Measurements from ENCODE around the gene SLBP.

The SLBP gene

GRCh38 chr4:1753294-1753696, 41.2 kb upstream of the SLBP start:
- Mint-ChIP-seq H3K9me3 (no peaks in the 10 kb centered on the region), H3K27me3 (no peaks in the 10 kb centered on the region), H3K27ac (no peak overlapping the region), H3K4me3 (no peak overlapping the region), H3K4me1 (peaks cover 12% of the 10 kb centered on the region), H3K36me3 (no peaks in the 10 kb centered on the region)
- CTCF ChIA-PET: interaction anchor here (1.2 to 2.8 kb wide), 2 partner anchors 57 to 145 kb away, joined by 5 to 25 read pairs; no protein-coding TSS in a partner anchor
- DNase-seq: no peak

- H3K4me1 Mint-ChIP-seq: peaks cover 12% of the 10 kb centered on the region
- no peaks in the 10 kb centered on the region for H3K36me3 Mint-ChIP-seq
- no peaks in the 10 kb centered on the region for H3K27me3 Mint-ChIP-seq
- H3K9me3 Mint-ChIP-seq: no peaks in the 10 kb centered on the region
- CTCF ChIA-PET: interaction anchor here (0.9 to 2.8 kb wide), 3 partner anchors 58 to 146 kb away, joined by 4 to 25 read pairs (median 5); no protein-coding TSS in a partner anchor
- H3K27ac Mint-ChIP-seq: peak overlapping the region; percentile 19
- DNase-seq: peak; percentile 68
- no peak overlapping the region for H3K4me3 Mint-ChIP-seq
These were observed 40.3 kb upstream of the SLBP start for GRCh38 chr4:1752284-1753041.

- no peak for DNase-seq
- H3K4me1 Mint-ChIP-seq: peaks cover 12% of the 10 kb centered on the region
- H3K27ac Mint-ChIP-seq: no peak overlapping the region
- H3K36me3 Mint-ChIP-seq: no peaks in the 10 kb centered on the region
- H3K4me3 Mint-ChIP-seq: no peak overlapping the region
- no peaks in the 10 kb centered on the region for H3K9me3 Mint-ChIP-seq
- CTCF ChIA-PET: interaction anchor here (0.9 to 2.8 kb wide), 3 partner anchors 58 to 147 kb away, joined by 4 to 25 read pairs (median 5); no protein-coding TSS in a partner anchor
- no peaks in the 10 kb centered on the region for H3K27me3 Mint-ChIP-seq
These were observed 39.8 kb upstream of the SLBP start for GRCh38 chr4:1751919-1752283.

GRCh38 chr4:1751155-1751918, 39.2 kb upstream of the SLBP start:
- H3K4me3 Mint-ChIP-seq: no peak overlapping the region
- H3K27me3 Mint-ChIP-seq: no peaks in the 10 kb centered on the region
- no peak for DNase-seq
- H3K9me3 Mint-ChIP-seq: no peaks in the 10 kb centered on the region
- H3K27ac Mint-ChIP-seq: no peak overlapping the region
- no peaks in the 10 kb centered on the region for H3K36me3 Mint-ChIP-seq
- CTCF ChIA-PET: interaction anchor here (1.3 to 2.8 kb wide), 2 partner anchors 59 to 148 kb away, joined by 3 to 25 read pairs; no protein-coding TSS in a partner anchor
- H3K4me1 Mint-ChIP-seq: peaks cover 12% of the 10 kb centered on the region

GRCh38 chr4:1750381-1751154, 38.4 kb upstream of the SLBP start:
- no peak for DNase-seq
- Mint-ChIP-seq H3K36me3 (no peaks in the 10 kb centered on the region), H3K27ac (no peak overlapping the region), H3K4me3 (no peak overlapping the region), H3K27me3 (no peaks in the 10 kb centered on the region), H3K4me1 (peaks cover 12% of the 10 kb centered on the region), H3K9me3 (no peaks in the 10 kb centered on the region)
- CTCF ChIA-PET: interaction anchor here (1.3 to 2.8 kb wide), 2 partner anchors 59 to 149 kb away, joined by 3 to 25 read pairs; no protein-coding TSS in a partner anchor

- Mint-ChIP-seq H3K36me3 (peaks cover 6% of the 10 kb centered on the region), H3K9me3 (no peaks in the 10 kb centered on the region), H3K27ac (no peak overlapping the region), H3K4me1 (peaks cover 12% of the 10 kb centered on the region), H3K27me3 (no peaks in the 10 kb centered on the region), H3K4me3 (no peak overlapping the region)
- CTCF ChIA-PET: no interaction called here
- DNase-seq: no peak
These were observed 37.7 kb upstream of the SLBP start for GRCh38 chr4:1749826-1750225.

GRCh38 chr4:1749370-1749769, 37.3 kb upstream of the SLBP start:
- no peaks in the 10 kb centered on the region for H3K27me3 Mint-ChIP-seq
- CTCF ChIA-PET: no interaction called here

GRCh38 chr4:1748465-1748995, 36.4 kb upstream of the SLBP start:
- Mint-ChIP-seq H3K36me3 (peaks cover 13% of the 10 kb centered on the region), H3K4me3 (no peak overlapping the region), H3K4me1 (peaks cover 12% of the 10 kb centered on the region), H3K27ac (no peak overlapping the region), H3K27me3 (no peaks in the 10 kb centered on the region), H3K9me3 (no peaks in the 10 kb centered on the region)
- DNase-seq: peak; percentile 90
- CTCF ChIA-PET: interaction anchor here (0.6 to 2.6 kb wide), 20 partner anchors 9 to 151 kb away, joined by 3 to 63 read pairs (median 4); no protein-coding TSS in a partner anchor

More at GRCh38 chr4:1749370-1749769, 37.3 kb upstream of the SLBP start:
- Mint-ChIP-seq H3K27ac (no peak overlapping the region), H3K9me3 (no peaks in the 10 kb centered on the region), H3K4me1 (peaks cover 12% of the 10 kb centered on the region), H3K4me3 (no peak overlapping the region), H3K36me3 (peaks cover 9% of the 10 kb centered on the region)
- no peak for DNase-seq

- no peak for DNase-seq
- Mint-ChIP-seq H3K36me3 (peaks cover 20% of the 10 kb centered on the region), H3K9me3 (no peaks in the 10 kb centered on the region), H3K27me3 (no peaks in the 10 kb centered on the region), H3K4me3 (no peak overlapping the region), H3K4me1 (peaks cover 6% of the 10 kb centered on the region), H3K27ac (no peak overlapping the region)
- CTCF ChIA-PET: interaction anchor here (1.0 to 2.6 kb wide), 11 partner anchors 10 to 152 kb away, joined by 3 to 63 read pairs (median 5); no protein-coding TSS in a partner anchor
These were observed 35.5 kb upstream of the SLBP start for GRCh38 chr4:1747603-1747967.

- CTCF ChIA-PET: interaction anchor here (1.1 to 2.6 kb wide), 7 partner anchors 17 to 153 kb away, joined by 3 to 63 read pairs (median 4); no protein-coding TSS in a partner anchor
- Mint-ChIP-seq H3K4me3 (no peak overlapping the region), H3K27ac (no peak overlapping the region), H3K27me3 (no peaks in the 10 kb centered on the region), H3K9me3 (no peaks in the 10 kb centered on the region), H3K36me3 (peaks cover 23% of the 10 kb centered on the region), H3K4me1 (peaks cover 5% of the 10 kb centered on the region)
- no peak for DNase-seq
These were observed 34.9 kb upstream of the SLBP start for GRCh38 chr4:1746919-1747602.

- DNase-seq: peak; percentile 85
- no peak overlapping the region for H3K4me3 Mint-ChIP-seq
- CTCF ChIA-PET: interaction anchor here (1.2 to 2.8 kb wide), 5 partner anchors 8 to 199 kb away, joined by 3 to 16 read pairs (median 4); no protein-coding TSS in a partner anchor
- H3K27me3 Mint-ChIP-seq: no peaks in the 10 kb centered on the region
- H3K27ac Mint-ChIP-seq: no peak overlapping the region
- H3K4me1 Mint-ChIP-seq: peaks cover 5% of the 10 kb centered on the region
- peaks cover 28% of the 10 kb centered on the region for H3K36me3 Mint-ChIP-seq
- no peaks in the 10 kb centered on the region for H3K9me3 Mint-ChIP-seq
These were observed 34.2 kb upstream of the SLBP start for GRCh38 chr4:1746265-1746691.

GRCh38 chr4:1745697-1746096, 33.6 kb upstream of the SLBP start:
- Mint-ChIP-seq H3K36me3 (peaks cover 34% of the 10 kb centered on the region), H3K27ac (no peak overlapping the region), H3K4me3 (no peak overlapping the region), H3K4me1 (peaks cover 2% of the 10 kb centered on the region), H3K27me3 (no peaks in the 10 kb centered on the region), H3K9me3 (no peaks in the 10 kb centered on the region)
- no peak for DNase-seq
- CTCF ChIA-PET: interaction anchor here (0.8 to 2.8 kb wide), 9 partner anchors 9 to 199 kb away, joined by 3 to 16 read pairs (median 6); no protein-coding TSS in a partner anchor

GRCh38 chr4:1745165-1745564, 33.0 kb upstream of the SLBP start:
- CTCF ChIA-PET: interaction anchor here (0.8 to 2.8 kb wide), 9 partner anchors 9 to 200 kb away, joined by 3 to 16 read pairs (median 6); no protein-coding TSS in a partner anchor
- H3K27ac Mint-ChIP-seq: peak overlapping the region; percentile 53
- no peak for DNase-seq
- H3K4me1 Mint-ChIP-seq: no peaks in the 10 kb centered on the region
- H3K36me3 Mint-ChIP-seq: peaks cover 39% of the 10 kb centered on the region
- H3K27me3 Mint-ChIP-seq: no peaks in the 10 kb centered on the region
- no peak overlapping the region for H3K4me3 Mint-ChIP-seq
- H3K9me3 Mint-ChIP-seq: no peaks in the 10 kb centered on the region
